ENCODE results near the gene RPA1. TPM values are rescaled to one million over a fixed set of nuclear protein-coding genes. Genes with fewer than 3 reads are reported as not detected.

Gene RPA1
- total RNA-seq, 1 experiment from 2014 or later = 150 TPM

- in situ Hi-C loops (cut with HindIII; ENCODE audit: low pct_unique_long_range_greater_than_20kb, low sequenced_read_pairs) (no loop called here), intact Hi-C loops (cut with micrococcal nuclease; ENCODE audit: unreplicated experiment) (no loop called here)
- CTCF ChIA-PET = no interaction called here
- peak; percentile 97 for ATAC-seq
- no peaks in the 10 kb centered on the region for H3K9me3 ChIP-seq (ENCODE audit: control insufficient read depth, insufficient read depth, low read depth, low read length)
- peak overlapping the region; percentile 39 for H3K27ac ChIP-seq (ENCODE audit: low read length)
- POLR2A ChIA-PET = interaction anchor here (0.7 kb wide), 2 partner anchors 16 to 71 kb away, joined by 3 read pairs; no protein-coding TSS in a partner anchor
- no peak overlapping the region for H3K4me3 ChIP-seq (ENCODE audit: low read depth in 2 of 2, low read length in 2 of 2)
- H3K27me3 ChIP-seq (ENCODE audit: control insufficient read depth, insufficient read depth, low read length) = no peaks in the 10 kb centered on the region
- peaks cover 15% of the 10 kb centered on the region for H3K4me1 ChIP-seq (ENCODE audit: control insufficient read depth, insufficient read depth, low read length)
- DNase-seq (ENCODE audit: low read depth, low spot score) = peak; percentile 77
- BruUV-seq (replicated peaks) = no TSS peak
- no peak for TF ChIP-seq TCF7L2 (IDR thresholded peaks at IDR 0.05; ENCODE audit: low read depth, low read length)
- no peak for TF ChIP-seq POLR2AphosphoS5 (IDR thresholded peaks at IDR 0.05; ENCODE audit: low read depth, low read length)
- no peak for TF ChIP-seq SIN3A (IDR thresholded peaks at IDR 0.05; ENCODE audit: borderline replicate concordance, insufficient read depth, low read depth, low read length)
- no peak for TF ChIP-seq REST (IDR thresholded peaks at IDR 0.05; ENCODE audit: insufficient read depth in 1 of 2, low read depth in 2 of 2, low read length in 1 of 2)
- no peak for TF ChIP-seq CTCF (IDR thresholded peaks at IDR 0.05)
- H3K36me3 ChIP-seq (ENCODE audit: control insufficient read depth, insufficient read depth, low read length) = no peaks in the 10 kb centered on the region; the same call in 1 of the 2 replicates
Observed at GRCh38 chr17:1787301-1787902, 42.4 kb upstream of the RPA1 start.

GRCh38 chr17:1789936-1790335 is 39.9 kb upstream of the RPA1 start:
- Histone ChIP-seq H3K27ac (ENCODE audit: low read length) (no peak overlapping the region), H3K36me3 (ENCODE audit: control insufficient read depth, insufficient read depth, low read length) (no peaks in the 10 kb centered on the region), H3K4me3 (ENCODE audit: low read depth in 2 of 2, low read length in 2 of 2) (no peak overlapping the region), H3K27me3 (ENCODE audit: control insufficient read depth, insufficient read depth, low read length) (no peaks in the 10 kb centered on the region), H3K4me1 (ENCODE audit: control insufficient read depth, insufficient read depth, low read length) (peaks cover 12% of the 10 kb centered on the region), H3K9me3 (ENCODE audit: control insufficient read depth, insufficient read depth, low read depth, low read length) (no peaks in the 10 kb centered on the region)
- in situ Hi-C loops (cut with HindIII; ENCODE audit: low pct_unique_long_range_greater_than_20kb, low sequenced_read_pairs) = no loop called here
- no peak for TF ChIP-seq REST (IDR thresholded peaks at IDR 0.05; ENCODE audit: insufficient read depth in 1 of 2, low read depth in 2 of 2, low read length in 1 of 2)
- TF ChIP-seq POLR2AphosphoS5 (IDR thresholded peaks at IDR 0.05; ENCODE audit: low read depth, low read length) = no peak
- no peak for TF ChIP-seq TCF7L2 (IDR thresholded peaks at IDR 0.05; ENCODE audit: low read depth, low read length)
- TF ChIP-seq SIN3A (IDR thresholded peaks at IDR 0.05; ENCODE audit: borderline replicate concordance, insufficient read depth, low read depth, low read length) = no peak
- intact Hi-C loops (cut with micrococcal nuclease; ENCODE audit: unreplicated experiment) = no loop called here
- ATAC-seq = no peak
- ChIA-PET CTCF (no interaction called here), POLR2A (no interaction called here)
- DNase-seq (ENCODE audit: low read depth, low spot score) = no peak
- no TSS peak for BruUV-seq (replicated peaks)
